GM12875 (cell line): ENCODE results near the gene BTBD9.

Experiments used
- H3K4me3 ChIP-seq: one replicate; pipeline ENCODE4 v1.5.1; 2011; ENCODE audit warnings: low read depth, low read length, control low read depth
- CTCF ChIP-seq: IDR thresholded peaks from 2 replicates; pipeline ENCODE4 v1.5.1; 2011; ENCODE audit warnings: low read depth, mild to moderate bottlenecking, control low read depth, inconsistent platforms, low read length, moderate library complexity, borderline replicate concordance; ENCODE audit not compliant: insufficient read depth

Gene BTBD9

GRCh38 chr6:38156818-38157565 lies 482.7 kb downstream of the BTBD9 start:
- no peak for TF ChIP-seq CTCF
- H3K4me3 ChIP-seq, result no peak overlapping the region

- H3K4me3 ChIP-seq, result no peak overlapping the region
- no peak for TF ChIP-seq CTCF
These were observed 484.0 kb downstream of the BTBD9 start for GRCh38 chr6:38155621-38156204.

- no peak overlapping the region for H3K4me3 ChIP-seq
- TF ChIP-seq CTCF, result no peak
These were observed 484.6 kb downstream of the BTBD9 start for GRCh38 chr6:38155144-38155543.

GRCh38 chr6:38154731-38155130 lies 485.0 kb downstream of the BTBD9 start:
- no peak overlapping the region for H3K4me3 ChIP-seq
- no peak for TF ChIP-seq CTCF

GRCh38 chr6:38153798-38154345 lies 485.9 kb downstream of the BTBD9 start:
- TF ChIP-seq CTCF, result no peak
- H3K4me3 ChIP-seq, result no peak overlapping the region

GRCh38 chr6:38153076-38153797 lies 486.5 kb downstream of the BTBD9 start:
- TF ChIP-seq CTCF, result no peak
- no peak overlapping the region for H3K4me3 ChIP-seq

- H3K4me3 ChIP-seq, result no peak overlapping the region
- no peak for TF ChIP-seq CTCF
These were observed 487.1 kb downstream of the BTBD9 start for GRCh38 chr6:38152620-38153019.
